ENCODE measurements around the gene LHX4.

The LHX4 gene

GRCh38 chr1:180252638-180253536 is 22.8 kb downstream of the LHX4 start:
- in situ Hi-C loops (cut with HindIII; ENCODE audit: low sequenced_read_pairs): no loop called here
- DNase-seq (ENCODE audit: low read depth, low spot score): peak; percentile 59
- peak; percentile 89 for TF ChIP-seq CTCF (IDR thresholded peaks at IDR 0.05; ENCODE audit: low read depth, low read length)

GRCh38 chr1:180253585-180254495 is 23.8 kb downstream of the LHX4 start:
- in situ Hi-C loops (cut with HindIII; ENCODE audit: low sequenced_read_pairs): no loop called here
- DNase-seq (ENCODE audit: low read depth, low spot score): no peak
- no peak overlapping the region for H3K4me3 ChIP-seq (ENCODE audit: low read depth, low read length)
- TF ChIP-seq CTCF (IDR thresholded peaks at IDR 0.05; ENCODE audit: low read depth, low read length): no peak

More at GRCh38 chr1:180252638-180253536, 22.8 kb downstream of the LHX4 start:
- H3K4me3 ChIP-seq (ENCODE audit: low read depth, low read length): no peak overlapping the region

GRCh38 chr1:180254496-180254819 is 24.4 kb downstream of the LHX4 start:
- H3K4me3 ChIP-seq (ENCODE audit: low read depth, low read length): no peak overlapping the region
- TF ChIP-seq CTCF (IDR thresholded peaks at IDR 0.05; ENCODE audit: low read depth, low read length): no peak
- DNase-seq (ENCODE audit: low read depth, low spot score): no peak
- in situ Hi-C loops (cut with HindIII; ENCODE audit: low sequenced_read_pairs): no loop called here

- H3K4me3 ChIP-seq (ENCODE audit: low read depth, low read length): no peak overlapping the region
- in situ Hi-C loops (cut with HindIII; ENCODE audit: low sequenced_read_pairs): no loop called here
- TF ChIP-seq CTCF (IDR thresholded peaks at IDR 0.05; ENCODE audit: low read depth, low read length): no peak
- no peak for DNase-seq (ENCODE audit: low read depth, low spot score)
These were observed 24.8 kb downstream of the LHX4 start for GRCh38 chr1:180254854-180255253.

- no peak for DNase-seq (ENCODE audit: low read depth, low spot score)
- TF ChIP-seq CTCF (IDR thresholded peaks at IDR 0.05; ENCODE audit: low read depth, low read length): no peak
- in situ Hi-C loops (cut with HindIII; ENCODE audit: low sequenced_read_pairs): no loop called here
- H3K4me3 ChIP-seq (ENCODE audit: low read depth, low read length): no peak overlapping the region
These were observed 25.7 kb downstream of the LHX4 start for GRCh38 chr1:180255536-180256340.
